Transverse colon (tissue), 4 donors: Measurements from ENCODE around the gene ZNF609. TPM values are rescaled to one million over a fixed set of nuclear protein-coding genes. Genes with fewer than 3 reads are reported as not detected.
A peak's percentile ranks its signal among the peaks of the same experiment; 100 is the strongest.

Source experiments
- DNase-seq: peaks from one replicate; pipeline ENCODE4 v3.0.0-alpha.2; 2019
- H3K27ac ChIP-seq, 4 donors: fragments of 200-600 bp; sonication (generic); 2 replicates each; pipeline ENCODE4 v1.5.1; 2016 to 2018; ENCODE audit warnings: inconsistent platforms in 4 of 4
- H3K27me3 ChIP-seq: fragments of 200-600 bp; sonication (generic); 2 replicates; pipeline ENCODE4 v1.5.1; 2017; ENCODE audit warnings: inconsistent platforms
- H3K36me3 ChIP-seq, 4 donors: fragments of 200-600 bp; sonication (generic); 2 replicates each; pipeline ENCODE4 v1.5.1; 2017 to 2019; ENCODE audit warnings: inconsistent platforms in 4 of 4
- H3K4me1 ChIP-seq, 4 donors: fragments of 200-600 bp; sonication (generic); 2 replicates each; pipeline ENCODE4 v1.5.1; 2017 to 2020; ENCODE audit warnings: inconsistent platforms in 4 of 4
- H3K4me3 ChIP-seq, 4 donors: fragments of 200-600 bp; sonication (generic); 1 replicate in 1 of 4; 2 replicates in 3 of 4; pipeline versions ENCODE4 v1.5.1 to v1.6.1; 2017 to 2019; ENCODE audit warnings: inconsistent platforms in 4 of 4
- H3K9me3 ChIP-seq, 2 donors: fragments of 200-600 bp; sonication (generic); 2 replicates each; pipeline ENCODE4 v1.5.1; 2017 to 2019; ENCODE audit warnings: inconsistent platforms in 2 of 2
- CTCF ChIP-seq, 5 experiments: fragments of 200-600 bp in 3 of 5; fragments of 450-650 bp in 2 of 5; sonication (generic) in 3 of 5; IDR thresholded peaks; 1 replicate in 2 of 5; 2 replicates in 3 of 5; pipeline ENCODE4 v1.5.1; 2016 to 2017; ENCODE audit warnings: antibody characterized with exemption in 5 of 5, inconsistent platforms in 3 of 5, mild to moderate bottlenecking in 2 of 5, moderate library complexity in 1 of 5
- EP300 ChIP-seq: sonication (generic); formaldehyde crosslinking; IDR thresholded peaks from one replicate; pipeline ENCODE4 v1.6.1; 2017; ENCODE audit warnings: antibody characterized with exemption, low read depth
- POLR2A ChIP-seq: fragments of 450-650 bp; IDR thresholded peaks from one replicate; pipeline ENCODE4 v1.6.1; 2016; ENCODE audit warnings: antibody characterized with exemption, mild to moderate bottlenecking, moderate library complexity
- POLR2AphosphoS5 ChIP-seq, 3 donors: sonication (generic); formaldehyde crosslinking; IDR thresholded peaks; one replicate each; pipeline ENCODE4 v1.6.1; 2016; ENCODE audit warnings: antibody characterized with exemption in 3 of 3
- WGBS, 2 donors: methylation state at CpG; one replicate each; pipeline ENCODE4 v1.1.5; 2018; ENCODE audit warnings: low coverage in 1 of 2; 5-methylcytosine and 5-hydroxymethylcytosine counted together
- in situ Hi-C, 4 donors: fragments of 200-750 bp; cut with MboI; loops; one replicate each; pipeline versions ENCODE4 v1.15.0 to v1.15.1; 2017; ENCODE audit warnings: low sequenced_read_pairs in 3 of 4, low pct_ligation_motif_present in 1 of 4, low pct_unique_long_range_greater_than_20kb in 1 of 4
- intact Hi-C: fragments of 100-400 bp; cut with DNase I; formaldehyde crosslinking; loops from one replicate; pipeline ENCODE4 v1.15.1; 2023; ENCODE audit warnings: low total_unique reads
- total RNA-seq, 4 donors: library from RNA; depleted of rRNA; stranded (reverse); fragments of >200 nt; gene quantifications; one replicate each; pipeline ENCODE4 v1.1.0, GENCODE V29; 2016

ZNF609 gene
- total RNA-seq, 4 donors from 2014 or later, result 16.1 to 34.8 (median 28.2) TPM

GRCh38 chr15:64566629-64567427, 106.5 kb downstream of the ZNF609 start:
- peaks cover 7 to 49% (median 28%) of the 10 kb centered on the region in 4 donors for H3K4me1 ChIP-seq
- intact Hi-C loops (no loop called here), in situ Hi-C loops (no loop called here)
- DNase-seq, result no peak
- H3K9me3 ChIP-seq, result no peaks in the 10 kb centered on the region
- H3K27ac ChIP-seq, result peak overlapping the region in 1 of 4 donors; percentile 39
- H3K4me3 ChIP-seq, result no peak overlapping the region
- no peaks in the 10 kb centered on the region for H3K36me3 ChIP-seq
- 80 to 88% methylated on average over 10 to 11 of the region's 11 CpGs for WGBS, 2 donors
- TF ChIP-seq POLR2AphosphoS5 (IDR thresholded peaks at IDR 0.05), result no peak
- TF ChIP-seq EP300, result no peak
- TF ChIP-seq CTCF (IDR thresholded peaks at IDR 0.05), result peak in 1 of 5 experiments; percentile 13
- no peaks in the 10 kb centered on the region for H3K27me3 ChIP-seq

GRCh38 chr15:64568765-64569164, 108.4 kb downstream of the ZNF609 start:
- Histone ChIP-seq H3K9me3 (no peaks in the 10 kb centered on the region), H3K36me3 (no peaks in the 10 kb centered on the region), H3K27ac (no peak overlapping the region), H3K4me3 (no peak overlapping the region), H3K4me1 (peaks cover 7 to 56% (median 30%) of the 10 kb centered on the region in 4 donors), H3K27me3 (no peaks in the 10 kb centered on the region)
- intact Hi-C loops (no loop called here), in situ Hi-C loops (no loop called here)
- TF ChIP-seq CTCF (IDR thresholded peaks at IDR 0.05), result no peak
- TF ChIP-seq EP300, result no peak
- no peak for TF ChIP-seq POLR2AphosphoS5 (IDR thresholded peaks at IDR 0.05)
- TF ChIP-seq POLR2A, result no peak
- DNase-seq, result no peak

GRCh38 chr15:64571857-64572291, 111.5 kb downstream of the ZNF609 start:
- Histone ChIP-seq H3K27ac (peak overlapping the region in 3 of 4 donors; percentile 10 to 49 (median 18)), H3K9me3 (no peaks in the 10 kb centered on the region), H3K4me3 (no peak overlapping the region), H3K27me3 (no peaks in the 10 kb centered on the region), H3K36me3 (no peaks in the 10 kb centered on the region), H3K4me1 (peaks cover 7 to 60% (median 30%) of the 10 kb centered on the region in 4 donors)
- DNase-seq, result no peak
- TF ChIP-seq CTCF (IDR thresholded peaks at IDR 0.05) (no peak), EP300 (no peak), POLR2A (no peak), POLR2AphosphoS5 (IDR thresholded peaks at IDR 0.05) (no peak)
- in situ Hi-C loops, result no loop called here
- intact Hi-C loops, result no loop called here
- WGBS, 2 donors, result 47 to 55% methylated on average over 2 to 4 of the region's 4 CpGs

- Histone ChIP-seq H3K4me1 (peaks cover 7 to 56% (median 28%) of the 10 kb centered on the region in 4 donors), H3K4me3 (no peak overlapping the region), H3K27ac (no peak overlapping the region), H3K27me3 (no peaks in the 10 kb centered on the region), H3K36me3 (no peaks in the 10 kb centered on the region), H3K9me3 (no peaks in the 10 kb centered on the region)
- 88 to 90% methylated on average over 6 of the region's 6 CpGs for whole genome bisulfite sequencing, 2 donors
- intact Hi-C loops (no loop called here), in situ Hi-C loops (no loop called here)
- TF ChIP-seq POLR2A (no peak), EP300 (no peak), POLR2AphosphoS5 (IDR thresholded peaks at IDR 0.05) (no peak), CTCF (IDR thresholded peaks at IDR 0.05) (no peak)
- no peak for DNase-seq
Observed at GRCh38 chr15:64572856-64573255, 112.5 kb downstream of the ZNF609 start.
